Bone marrow (tissue), 2 donors: ENCODE data around the gene DICER1.

Experiments
- DNase-seq, 2 donors: peaks; one replicate each; lab custom pipeline; 2025; lab: John Stamatoyannopoulos, UW

DICER1 gene

DNA sequence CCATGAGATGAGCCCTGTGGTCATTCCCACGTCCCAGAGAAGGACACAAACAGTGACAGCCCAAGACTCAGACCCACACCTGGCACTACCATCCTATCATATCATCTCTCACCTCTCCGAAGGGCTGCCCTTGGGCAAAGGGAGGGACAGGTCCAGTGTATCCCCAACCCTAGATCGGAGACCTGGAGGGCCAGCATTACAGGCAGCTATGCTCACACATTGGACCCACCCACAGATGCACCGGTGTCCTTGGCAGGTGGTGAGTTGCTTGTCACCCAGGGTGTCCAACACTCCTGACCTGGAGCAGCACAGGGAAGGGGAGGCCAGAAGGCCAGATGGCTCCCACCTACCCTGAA lies 117.4 kb downstream of the DICER1 start:
- DNase-seq, result no peak

DNA sequence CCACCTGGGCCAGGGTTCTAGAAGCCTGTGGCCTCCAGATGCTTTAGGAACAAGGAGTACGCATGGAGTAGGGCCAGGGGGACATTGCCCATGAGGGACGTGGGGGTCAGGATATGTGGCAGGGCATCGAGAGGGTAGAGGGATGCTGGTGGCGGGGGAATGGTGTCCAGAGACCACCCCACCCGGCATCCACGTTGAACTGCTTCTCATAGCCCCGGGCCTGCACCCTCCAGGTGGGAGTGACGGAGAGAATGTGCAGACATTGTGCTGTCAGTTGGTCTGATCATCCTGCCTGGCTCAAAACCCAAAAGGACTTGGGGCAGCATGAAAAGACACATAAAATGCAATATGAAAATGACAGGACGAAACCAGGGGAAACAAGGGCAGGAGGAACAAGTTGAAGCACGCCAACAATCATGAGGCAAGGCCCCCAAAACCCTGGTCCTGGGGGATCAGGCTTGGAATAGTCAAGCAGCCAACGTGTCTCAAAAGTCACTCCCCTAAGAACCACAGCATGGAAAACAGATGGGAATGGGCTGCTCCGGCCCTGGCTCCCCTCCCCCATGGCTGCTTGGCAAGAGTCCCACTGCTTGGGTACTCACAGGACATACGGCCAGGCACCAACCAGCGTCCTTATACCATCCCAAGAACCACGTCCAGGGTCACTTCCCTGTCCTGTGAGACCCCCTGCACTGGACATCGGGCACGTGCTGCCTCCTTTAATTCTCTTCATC lies 117.9 kb downstream of the DICER1 start:
- no peak for DNase-seq

DNA sequence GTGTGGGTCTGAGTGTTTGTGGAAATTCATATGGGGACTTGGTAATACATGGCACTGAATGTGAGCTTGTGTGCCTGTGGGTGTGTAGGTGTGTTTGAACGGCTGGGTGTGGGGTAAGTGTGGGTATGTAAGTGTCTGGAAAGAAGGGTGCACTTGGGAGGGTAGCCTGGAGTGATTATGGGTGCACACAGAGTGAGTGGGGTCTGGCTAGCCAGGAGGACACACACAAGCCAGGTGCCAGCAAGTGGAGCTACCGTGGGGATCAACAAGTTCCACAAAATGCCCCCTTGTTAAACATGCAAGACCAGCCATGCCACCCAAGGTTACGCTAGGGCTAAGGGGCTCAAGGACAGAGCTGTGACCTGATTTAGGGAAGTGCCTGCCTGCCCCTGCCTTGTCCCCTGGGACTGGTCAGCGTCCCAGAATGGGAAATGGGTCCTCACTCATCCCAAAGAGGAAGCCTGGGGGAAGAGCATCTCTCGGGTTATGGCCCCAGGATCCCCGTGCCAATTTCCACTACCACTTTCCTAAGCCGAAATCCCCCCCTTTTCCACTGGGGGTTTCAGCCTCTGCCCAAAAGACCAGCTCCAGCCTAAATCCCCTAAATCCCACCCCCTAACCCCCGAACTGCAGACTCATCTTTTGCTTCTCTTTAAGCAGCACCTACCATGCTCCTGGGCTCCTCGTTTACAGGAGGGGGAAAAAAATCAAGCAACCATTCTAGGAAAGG lies 118.6 kb downstream of the DICER1 start:
- no peak for DNase-seq

DNA sequence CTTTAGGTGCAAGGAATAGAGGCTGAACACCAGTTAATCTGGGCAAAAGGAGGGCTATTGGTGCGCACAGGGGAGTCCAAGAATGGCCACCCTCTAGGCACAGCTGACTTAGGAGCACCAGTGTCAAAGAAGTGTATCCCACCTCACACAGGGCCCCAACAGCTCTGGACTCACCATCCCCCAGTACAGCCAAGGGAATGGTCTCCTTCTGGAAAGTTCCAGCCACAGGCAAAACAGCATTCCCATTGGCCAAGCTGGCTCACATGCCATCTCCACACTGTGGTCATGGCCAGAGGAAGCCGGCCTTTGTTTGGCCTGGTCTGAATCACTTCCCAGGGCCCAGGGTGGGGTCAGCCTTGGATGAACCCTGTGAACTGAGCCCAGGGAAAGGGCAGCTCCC lies 120.1 kb downstream of the DICER1 start:
- DNase-seq, result no peak
